GM12878 (cell line): ENCODE data around the gene GRM7. TPM values are rescaled to one million over a fixed set of nuclear protein-coding genes. Genes with fewer than 3 reads are reported as not detected.

Experiments used
- ATAC-seq: fragments of 200-7000 bp; cut with Tn5 transposase; 3 replicates; pipeline ENCODE4 v1.9.1; 2020; ENCODE audit warnings: mild to moderate bottlenecking, moderate library complexity
- BruUV-seq: library from RNA; stranded (reverse); fragments of 400-500 nt; replicated peaks from 2 replicates; lab custom pipeline; 2021; lab: Mats Ljungman, UMichigan
- CTCF ChIA-PET: fragments of 300-600 bp; sonication (Branson Sonifier 250); formaldehyde crosslinking; extraction: SDS; loops from one replicate; lab custom pipeline; 2021; ENCODE audit warnings: inconsistent platforms; lab: Yijun Ruan, JAX
- POLR2A ChIA-PET: fragments of 350-600 bp; formaldehyde crosslinking; extraction: SDS; loops from one replicate; lab custom pipeline; 2021; ENCODE audit warnings: inconsistent platforms; lab: Charles Lee
- RAD21 ChIA-PET: fragments of 300-600 bp; sonication (Branson Sonifier 250); formaldehyde crosslinking; loops from one replicate; lab custom pipeline; 2023; ENCODE audit warnings: antibody characterized with exemption; ENCODE audit not compliant: unreplicated experiment; lab: Charles Lee
- SMC1A ChIA-PET: fragments of 300-600 bp; sonication (Branson Sonifier 250); formaldehyde crosslinking; loops from one replicate; lab custom pipeline; 2023; ENCODE audit not compliant: unreplicated experiment, uncharacterized antibody; lab: Charles Lee
- DNase-seq: peaks from one replicate; pipeline ENCODE4 v3.0.0-alpha.2; 2011; ENCODE audit warnings: low read depth, low spot score
- FAIRE-seq: peaks from 3 replicates; lab custom pipeline; 2011; peaks lifted over from hg19 to GRCh38; lab: Jason Lieb, UNC
- H2AFZ ChIP-seq: 2 replicates; pipeline ENCODE4 v1.6.0; 2011; ENCODE audit warnings: low read depth, low read length, control low read depth; ENCODE audit not compliant: control insufficient read depth
- H3K27ac ChIP-seq: 2 replicates; pipeline ENCODE4 v1.5.1; 2011; ENCODE audit warnings: control low read depth; ENCODE audit not compliant: control insufficient read depth, insufficient read depth
- H3K27me3 ChIP-seq, 2 experiments: replicated peaks in 1 of 2; 2 replicates each; pipeline versions ENCODE4 v1.6.0 to v1.6.1; 2011; ENCODE audit warnings: low read length in 1 of 2; ENCODE audit not compliant: control insufficient read depth in 2 of 2, insufficient read depth in 2 of 2
- H3K36me3 ChIP-seq, 2 experiments: 2 replicates each; pipeline ENCODE4 v1.5.1; 2011; ENCODE audit warnings: low read length in 1 of 2; ENCODE audit not compliant: control insufficient read depth in 2 of 2, insufficient read depth in 2 of 2
- H3K4me1 ChIP-seq: 2 replicates; pipeline ENCODE4 v1.6.1; 2011; ENCODE audit warnings: mild to moderate bottlenecking, low read length, moderate library complexity, mixed read lengths; ENCODE audit not compliant: control insufficient read depth, insufficient read depth
- H3K4me2 ChIP-seq: 2 replicates; pipeline ENCODE4 v1.6.0; 2011; ENCODE audit warnings: control low read depth; ENCODE audit not compliant: control insufficient read depth, insufficient read depth
- H3K4me3 ChIP-seq: fragments of 200-600 bp; sonication (generic); 2 replicates; pipeline ENCODE4 v1.5.1; 2016
- H3K79me2 ChIP-seq: 2 replicates; pipeline ENCODE4 v1.6.0; 2011; ENCODE audit warnings: low read length; ENCODE audit not compliant: control insufficient read depth, insufficient read depth
- H3K9ac ChIP-seq: 2 replicates; pipeline ENCODE4 v1.8.0; 2011; ENCODE audit warnings: low read length, control low read depth, mixed read lengths; ENCODE audit not compliant: control insufficient read depth, insufficient read depth
- H3K9me3 ChIP-seq: replicated peaks from 3 replicates; pipeline ENCODE4 v1.5.1; 2011; ENCODE audit warnings: mild to moderate bottlenecking, low read length; ENCODE audit not compliant: control insufficient read depth, insufficient read depth
- H4K20me1 ChIP-seq: 2 replicates; pipeline ENCODE4 v1.6.0; 2011; ENCODE audit not compliant: control insufficient read depth, insufficient read depth
- ATF3 ChIP-seq: IDR thresholded peaks from 2 replicates; pipeline ENCODE4 v1.6.1; 2011; ENCODE audit warnings: low read depth, mild to moderate bottlenecking, low read length, moderate library complexity, borderline replicate concordance; ENCODE audit errors: extremely low read depth
- ATF7 ChIP-seq: fragments of 450-650 bp; IDR thresholded peaks from 2 replicates; pipeline ENCODE4 v1.6.1; 2016; ENCODE audit warnings: low read depth, mild to moderate bottlenecking
- CBX3 ChIP-seq: fragments of 200-600 bp; sonication (generic); IDR thresholded peaks from 2 replicates; pipeline ENCODE4 v1.6.1; 2016; ENCODE audit warnings: low read depth, borderline replicate concordance
- EGR1 ChIP-seq, 2 experiments: IDR thresholded peaks; 1 replicate in 1 of 2; 2 replicates in 1 of 2; pipeline ENCODE4 v1.6.1; 2011 to 2012; ENCODE audit warnings: low read depth in 2 of 2, low read length in 2 of 2, borderline replicate concordance in 1 of 2, mild to moderate bottlenecking in 1 of 2, moderate library complexity in 1 of 2
- EP300 ChIP-seq, 2 experiments: fragments of 150-350 bp in 1 of 2; IDR thresholded peaks; 2 replicates each; pipeline ENCODE4 v1.6.1; 2011 to 2012; ENCODE audit warnings: low read depth in 2 of 2, low read length in 2 of 2, borderline replicate concordance in 1 of 2, improper control_type of control experiment in 1 of 2, inconsistent platforms in 1 of 2; ENCODE audit not compliant: control insufficient read depth in 1 of 2
- HSF1 ChIP-seq: fragments of 150-350 bp; IDR thresholded peaks from 2 replicates; pipeline ENCODE4 v1.6.1; 2014; ENCODE audit warnings: mild to moderate bottlenecking, low read depth, low read length
- JUNB ChIP-seq: IDR thresholded peaks from 2 replicates; pipeline ENCODE4 v1.6.1; 2016; ENCODE audit warnings: antibody characterized with exemption, mild to moderate bottlenecking
- NFIC ChIP-seq: IDR thresholded peaks from 2 replicates; pipeline ENCODE4 v1.6.1; 2012; ENCODE audit warnings: low read depth, mild to moderate bottlenecking, inconsistent platforms, low read length, moderate library complexity
- PAX8 ChIP-seq: fragments of 450-650 bp; IDR thresholded peaks from 2 replicates; pipeline ENCODE4 v1.6.1; 2017; ENCODE audit warnings: mild to moderate bottlenecking, moderate library complexity
- RELA ChIP-seq: fragments of 450-650 bp; IDR thresholded peaks from 2 replicates; pipeline ENCODE4 v1.8.0; 2014; ENCODE audit warnings: borderline replicate concordance; ENCODE audit not compliant: partially characterized antibody
- SREBF1 ChIP-seq: IDR thresholded peaks from 2 replicates; pipeline ENCODE4 v1.6.1; 2012; ENCODE audit warnings: mild to moderate bottlenecking, low read length
- YY1 ChIP-seq: IDR thresholded peaks from 2 replicates; pipeline ENCODE4 v1.6.1; 2011; ENCODE audit warnings: low read depth, mild to moderate bottlenecking, low read length
- WGBS: methylation state at CpG from one replicate; pipeline ENCODE4 v1.1.6; 2016; ENCODE audit warnings: low lambda C conversion rate; ENCODE audit not compliant: insufficient replicate concordance, insufficient coverage; ENCODE audit errors: missing lambda C conversion rate; 5-methylcytosine and 5-hydroxymethylcytosine counted together
- in situ Hi-C: fragments of 300-500 bp; cut with MboI; formaldehyde crosslinking; loops from 9 replicates; pipeline ENCODE4 v1.14.3; 2018; ENCODE audit warnings: mixed read lengths
- intact Hi-C: fragments of 100-400 bp; cut with micrococcal nuclease; formaldehyde crosslinking; loops from one replicate; pipeline ENCODE4 v1.14.2; 2022; ENCODE audit not compliant: unreplicated experiment
- polyA plus RNA-seq, 11 experiments: library from polyadenylated mRNA; depleted of rRNA in 4 of 11; unstranded in 6 of 11; stranded (reverse) in 5 of 11; fragments of >200 nt; fragmentation: Nextera tagmentation in 4 of 11; fragmentation: Illumina TruSeq in 1 of 11; extraction: Ambion mirVana in 4 of 11; extraction: Trizol in 1 of 11; gene quantifications; 1 replicate in 1 of 11; 2 replicates in 10 of 11; pipeline versions ENCODE4 v1.2.1 to v1.2.3, GENCODE V29; 2011 to 2016; ENCODE audit warnings: inconsistent platforms in 2 of 11, missing spikeins in 2 of 11, low read depth in 1 of 11
- total RNA-seq, 4 experiments: library from RNA; depleted of rRNA in 3 of 4; stranded (reverse); fragments of >200 nt in 3 of 4; fragmentation: Illumina TruSeq in 1 of 4; extraction: Trizol in 1 of 4; gene quantifications; 2 replicates each; pipeline versions ENCODE4 v1.2.1 to v1.2.3, GENCODE V29; 2013 to 2021
- TF ChIP-seq, protein P1 (sequence below): IDR thresholded peaks from 2 replicates; pipeline ENCODE4 v1.6.1; 2012; ENCODE audit warnings: mild to moderate bottlenecking, low read depth, low read length
- TF ChIP-seq, protein P2 (sequence below): fragments of 450-650 bp; formaldehyde crosslinking; IDR thresholded peaks from 2 replicates; pipeline ENCODE4 v1.5.0; 2022; ENCODE audit warnings: mild to moderate bottlenecking, missing genetic modification characterization

The GRM7 gene
- total and polyA plus RNA-seq, 10 of the 15 experiments (the other 5 are each of a cell fraction or from before 2014, with no cell fraction given) = not detected

- TF ChIP-seq, protein P1, sequence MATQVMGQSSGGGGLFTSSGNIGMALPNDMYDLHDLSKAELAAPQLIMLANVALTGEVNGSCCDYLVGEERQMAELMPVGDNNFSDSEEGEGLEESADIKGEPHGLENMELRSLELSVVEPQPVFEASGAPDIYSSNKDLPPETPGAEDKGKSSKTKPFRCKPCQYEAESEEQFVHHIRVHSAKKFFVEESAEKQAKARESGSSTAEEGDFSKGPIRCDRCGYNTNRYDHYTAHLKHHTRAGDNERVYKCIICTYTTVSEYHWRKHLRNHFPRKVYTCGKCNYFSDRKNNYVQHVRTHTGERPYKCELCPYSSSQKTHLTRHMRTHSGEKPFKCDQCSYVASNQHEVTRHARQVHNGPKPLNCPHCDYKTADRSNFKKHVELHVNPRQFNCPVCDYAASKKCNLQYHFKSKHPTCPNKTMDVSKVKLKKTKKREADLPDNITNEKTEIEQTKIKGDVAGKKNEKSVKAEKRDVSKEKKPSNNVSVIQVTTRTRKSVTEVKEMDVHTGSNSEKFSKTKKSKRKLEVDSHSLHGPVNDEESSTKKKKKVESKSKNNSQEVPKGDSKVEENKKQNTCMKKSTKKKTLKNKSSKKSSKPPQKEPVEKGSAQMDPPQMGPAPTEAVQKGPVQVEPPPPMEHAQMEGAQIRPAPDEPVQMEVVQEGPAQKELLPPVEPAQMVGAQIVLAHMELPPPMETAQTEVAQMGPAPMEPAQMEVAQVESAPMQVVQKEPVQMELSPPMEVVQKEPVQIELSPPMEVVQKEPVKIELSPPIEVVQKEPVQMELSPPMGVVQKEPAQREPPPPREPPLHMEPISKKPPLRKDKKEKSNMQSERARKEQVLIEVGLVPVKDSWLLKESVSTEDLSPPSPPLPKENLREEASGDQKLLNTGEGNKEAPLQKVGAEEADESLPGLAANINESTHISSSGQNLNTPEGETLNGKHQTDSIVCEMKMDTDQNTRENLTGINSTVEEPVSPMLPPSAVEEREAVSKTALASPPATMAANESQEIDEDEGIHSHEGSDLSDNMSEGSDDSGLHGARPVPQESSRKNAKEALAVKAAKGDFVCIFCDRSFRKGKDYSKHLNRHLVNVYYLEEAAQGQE = no peak
- TF ChIP-seq JUNB (no peak), YY1 (no peak), ATF7 (no peak), RELA (no peak)
Measured at GRCh38 chr3:7589526-7589925, 728.6 kb downstream of the GRM7 start (continued).

- TF ChIP-seq ATF3 = no peak
- no peak for TF ChIP-seq EGR1 (IDR thresholded peaks at IDR 0.05; ENCODE audit: borderline replicate concordance in 1 of 2, low read depth in 2 of 2, low read length in 2 of 2)
- TF ChIP-seq, protein P2, sequence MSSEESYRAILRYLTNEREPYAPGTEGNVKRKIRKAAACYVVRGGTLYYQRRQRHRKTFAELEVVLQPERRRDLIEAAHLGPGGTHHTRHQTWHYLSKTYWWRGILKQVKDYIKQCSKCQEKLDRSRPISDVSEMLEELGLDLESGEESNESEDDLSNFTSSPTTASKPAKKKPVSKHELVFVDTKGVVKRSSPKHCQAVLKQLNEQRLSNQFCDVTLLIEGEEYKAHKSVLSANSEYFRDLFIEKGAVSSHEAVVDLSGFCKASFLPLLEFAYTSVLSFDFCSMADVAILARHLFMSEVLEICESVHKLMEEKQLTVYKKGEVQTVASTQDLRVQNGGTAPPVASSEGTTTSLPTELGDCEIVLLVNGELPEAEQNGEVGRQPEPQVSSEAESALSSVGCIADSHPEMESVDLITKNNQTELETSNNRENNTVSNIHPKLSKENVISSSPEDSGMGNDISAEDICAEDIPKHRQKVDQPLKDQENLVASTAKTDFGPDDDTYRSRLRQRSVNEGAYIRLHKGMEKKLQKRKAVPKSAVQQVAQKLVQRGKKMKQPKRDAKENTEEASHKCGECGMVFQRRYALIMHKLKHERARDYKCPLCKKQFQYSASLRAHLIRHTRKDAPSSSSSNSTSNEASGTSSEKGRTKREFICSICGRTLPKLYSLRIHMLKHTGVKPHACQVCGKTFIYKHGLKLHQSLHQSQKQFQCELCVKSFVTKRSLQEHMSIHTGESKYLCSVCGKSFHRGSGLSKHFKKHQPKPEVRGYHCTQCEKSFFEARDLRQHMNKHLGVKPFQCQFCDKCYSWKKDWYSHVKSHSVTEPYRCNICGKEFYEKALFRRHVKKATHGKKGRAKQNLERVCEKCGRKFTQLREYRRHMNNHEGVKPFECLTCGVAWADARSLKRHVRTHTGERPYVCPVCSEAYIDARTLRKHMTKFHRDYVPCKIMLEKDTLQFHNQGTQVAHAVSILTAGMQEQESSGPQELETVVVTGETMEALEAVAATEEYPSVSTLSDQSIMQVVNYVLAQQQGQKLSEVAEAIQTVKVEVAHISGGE (CRISPR knock-in tag) = no peak
- no peak for TF ChIP-seq SREBF1
- TF ChIP-seq NFIC = no peak
- TF ChIP-seq EP300 (IDR thresholded peaks at IDR 0.05; ENCODE audit: borderline replicate concordance in 1 of 2, control insufficient read depth in 1 of 2, low read depth in 2 of 2, low read length in 2 of 2) = no peak
- no peak for TF ChIP-seq CBX3
- no peak for TF ChIP-seq HSF1
- TF ChIP-seq PAX8 = no peak
- TF ChIP-seq, all 136 proteins: peak for 0
- ATAC-seq (no peak), FAIRE-seq (no peak), DNase-seq (no peak)
- Histone ChIP-seq H3K36me3 (no peaks in the 10 kb centered on the region), H4K20me1 (no peaks in the 10 kb centered on the region), H3K79me2 (no peaks in the 10 kb centered on the region), H3K9me3 (no peaks in the 10 kb centered on the region), H3K4me1 (no peaks in the 10 kb centered on the region), H2AFZ (no peak overlapping the region), H3K4me2 (no peak overlapping the region), H3K27ac (no peak overlapping the region), H3K4me3 (no peak overlapping the region), H3K27me3 (no peaks in the 10 kb centered on the region), H3K9ac (no peak overlapping the region)
- BruUV-seq = no TSS peak
- 0% methylated on average over 2 of the region's 2 CpGs for WGBS
- ChIA-PET SMC1A (no interaction called here), POLR2A (no interaction called here), RAD21 (interaction anchor here (0.6 kb wide), 1 partner anchor 51 kb away, joined by 3 read pairs; no protein-coding TSS in a partner anchor), CTCF (interaction anchor here (1.1 kb wide), 1 partner anchor 12 kb away, joined by 4 read pairs; no protein-coding TSS in a partner anchor)
- intact Hi-C loops = no loop called here
- in situ Hi-C loops = no loop called here
Measured at GRCh38 chr3:7602297-7602696, 741.4 kb downstream of the GRM7 start.
